Measurements from ENCODE around the gene SH3TC1.

Gene SH3TC1

DNA sequence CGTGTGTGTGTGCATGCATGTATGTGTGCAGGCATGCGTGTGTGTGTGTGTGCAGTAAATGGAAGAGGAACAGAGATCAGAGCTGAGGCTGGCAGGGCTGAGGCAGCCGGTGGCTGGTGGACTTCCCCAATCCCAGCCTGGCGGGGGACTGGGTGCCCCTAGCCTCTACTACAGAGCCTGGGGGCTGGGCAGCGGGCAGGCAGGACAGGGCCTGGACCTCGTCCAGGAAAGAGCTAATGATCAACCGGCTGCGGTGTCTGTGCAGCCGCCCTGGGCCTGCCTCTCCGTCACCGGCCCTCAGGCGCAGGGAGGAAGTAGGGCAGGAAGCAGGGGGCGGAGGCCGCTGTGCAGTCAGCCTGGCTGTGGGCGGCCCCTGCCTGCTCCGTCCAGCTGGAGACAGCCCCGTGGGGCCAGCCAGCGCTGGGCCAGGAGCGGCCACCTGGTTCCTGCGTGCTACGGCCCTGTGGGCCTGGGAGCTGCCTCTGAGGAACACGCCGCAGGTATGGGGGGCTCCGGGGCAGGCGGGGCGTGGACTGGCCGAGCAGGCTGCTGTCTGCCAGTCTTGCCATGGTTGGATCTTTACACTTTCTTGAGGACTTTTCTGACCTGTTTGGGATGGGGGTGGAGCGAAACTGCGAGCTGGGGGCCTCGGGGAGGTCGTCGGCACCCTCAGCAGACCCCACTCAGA, at the start of gene SH3TC1:
Gene SH3TC1 (plus strand): TSS at position 385 of the 688 bp plus-strand sequence. CDS start 5,905 bp downstream, outside the sequence.
- in situ Hi-C loops (cut with MboI; ENCODE audit: low sequenced_read_pairs), result no loop called here

DNA sequence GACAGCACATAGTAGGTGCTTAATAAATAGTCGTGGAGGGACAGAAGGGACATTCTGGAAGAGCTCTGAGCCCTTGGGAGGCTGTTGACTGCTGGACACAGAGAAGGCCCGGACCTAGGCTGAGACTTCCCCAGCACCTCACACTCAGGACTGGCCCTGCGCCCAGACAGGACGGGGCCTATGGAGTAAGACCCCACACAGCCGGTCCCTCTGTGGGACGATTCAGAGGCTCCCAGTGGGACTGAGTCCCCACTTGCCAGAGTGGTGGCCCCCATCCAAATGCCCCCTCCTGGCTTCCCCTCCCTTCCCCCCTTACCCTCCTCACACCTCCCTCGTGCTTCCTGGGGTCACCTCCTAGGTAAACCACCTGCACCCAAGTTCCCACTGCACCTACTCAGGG, 49.4 kb upstream of the SH3TC1 start:
- in situ Hi-C loops (cut with MboI; ENCODE audit: low sequenced_read_pairs), result no loop called here

DNA sequence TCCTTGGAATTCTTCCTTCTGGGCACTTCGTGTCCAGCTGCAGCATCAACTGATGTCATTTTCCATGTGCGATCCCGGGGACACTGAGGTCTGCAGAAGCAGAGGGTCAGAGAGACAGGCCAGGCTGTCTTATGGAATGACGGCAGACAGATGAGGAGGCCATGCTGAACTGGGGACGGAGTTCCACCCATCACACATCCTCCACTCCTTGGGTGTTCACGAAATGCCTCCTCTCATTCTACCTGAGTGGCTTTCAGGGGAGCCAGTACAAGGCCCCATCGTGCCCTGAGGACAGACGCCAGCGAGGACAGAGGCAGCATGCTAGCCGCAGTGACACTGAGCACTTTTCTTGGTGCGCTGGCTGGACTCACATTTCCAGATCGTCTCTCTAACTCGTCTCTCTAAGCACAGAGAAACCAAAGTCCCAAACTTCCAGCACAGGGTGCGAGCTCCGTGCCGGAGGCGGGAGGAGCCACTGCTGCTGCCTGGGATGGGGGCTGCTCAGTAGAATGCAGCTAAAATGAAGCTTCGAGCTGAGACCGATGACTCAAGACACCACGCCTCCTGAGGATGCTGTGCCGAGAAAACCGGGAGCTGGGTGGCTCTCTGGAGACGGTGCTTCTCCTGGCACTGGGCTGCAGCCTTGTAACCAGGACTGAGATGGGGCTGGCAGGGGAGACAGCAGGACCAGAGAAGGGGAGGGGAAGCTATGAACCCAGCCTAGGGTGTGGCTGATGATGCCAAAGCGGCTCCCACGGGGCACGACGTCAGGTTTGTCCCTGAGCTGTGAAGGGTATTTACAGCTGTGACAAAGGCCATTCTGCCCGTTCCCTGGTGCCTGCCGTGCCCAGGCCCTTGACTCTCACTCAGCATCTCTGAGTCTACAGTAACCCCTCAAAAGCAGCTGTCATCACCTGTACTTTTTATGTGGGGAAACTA, 48.7 kb upstream of the SH3TC1 start:
- in situ Hi-C loops (cut with MboI; ENCODE audit: low sequenced_read_pairs), result no loop called here

DNA sequence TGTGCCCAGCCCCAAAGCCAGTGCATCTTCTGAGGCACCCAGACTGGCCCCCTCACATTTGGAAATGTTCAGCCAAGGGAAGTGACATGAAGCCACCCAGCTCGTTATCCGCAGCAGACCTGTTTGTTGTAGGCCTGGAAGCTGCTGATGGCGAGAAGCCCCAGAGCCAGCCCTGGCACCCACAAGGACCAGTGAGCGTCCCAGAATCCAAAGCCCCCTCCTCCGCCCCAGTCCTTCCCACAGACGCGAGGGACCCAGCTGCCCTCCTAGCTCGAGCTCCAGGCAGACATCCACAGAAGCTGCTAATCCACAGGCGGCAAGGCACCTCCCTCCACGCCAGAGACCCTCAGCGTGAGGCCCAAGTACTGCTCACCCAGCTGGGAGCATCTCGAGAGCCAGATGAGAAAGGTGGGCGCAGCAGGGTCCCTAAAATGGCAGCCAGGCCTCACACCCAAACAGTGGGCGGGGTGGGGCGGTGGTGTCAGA, 47.9 kb upstream of the SH3TC1 start:
- in situ Hi-C loops (cut with MboI; ENCODE audit: low sequenced_read_pairs), result no loop called here

DNA sequence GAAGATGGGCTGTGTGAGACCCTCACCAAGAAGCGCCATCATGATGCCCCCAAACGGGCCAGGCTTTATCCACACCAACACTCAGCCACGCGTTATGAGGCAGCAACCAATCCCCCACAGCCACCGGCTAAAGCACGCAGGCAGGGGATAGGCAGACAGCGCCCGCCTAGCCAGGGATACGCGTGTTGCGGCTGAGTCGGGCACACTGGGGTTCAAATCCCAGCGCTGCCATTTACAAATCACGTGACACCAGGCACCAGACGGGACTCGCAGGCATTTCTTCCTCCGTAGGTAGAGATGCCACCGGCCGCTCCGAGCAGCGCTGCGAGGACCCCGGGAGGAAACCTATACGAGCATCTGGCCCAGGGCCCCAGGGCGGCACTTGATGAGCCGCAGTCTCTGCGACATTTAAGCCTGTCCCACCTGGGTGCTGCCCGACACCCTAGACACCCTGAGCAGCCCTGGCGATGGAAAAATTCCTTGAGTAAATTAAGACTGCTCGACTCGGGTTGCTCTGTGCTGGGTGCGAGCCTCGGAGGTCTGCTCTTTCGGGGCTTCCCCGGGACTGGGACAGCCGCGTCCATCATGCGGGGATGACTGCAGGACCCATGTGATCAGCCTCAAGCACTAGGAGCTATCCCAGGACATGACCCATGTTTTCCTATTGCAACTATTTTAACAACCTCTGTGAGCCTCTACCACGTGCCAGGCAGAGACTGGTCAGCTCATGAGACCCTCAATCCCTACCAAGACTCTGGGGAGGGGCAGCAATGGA, 46.8 kb upstream of the SH3TC1 start:
- in situ Hi-C loops (cut with MboI; ENCODE audit: low sequenced_read_pairs), result no loop called here

DNA sequence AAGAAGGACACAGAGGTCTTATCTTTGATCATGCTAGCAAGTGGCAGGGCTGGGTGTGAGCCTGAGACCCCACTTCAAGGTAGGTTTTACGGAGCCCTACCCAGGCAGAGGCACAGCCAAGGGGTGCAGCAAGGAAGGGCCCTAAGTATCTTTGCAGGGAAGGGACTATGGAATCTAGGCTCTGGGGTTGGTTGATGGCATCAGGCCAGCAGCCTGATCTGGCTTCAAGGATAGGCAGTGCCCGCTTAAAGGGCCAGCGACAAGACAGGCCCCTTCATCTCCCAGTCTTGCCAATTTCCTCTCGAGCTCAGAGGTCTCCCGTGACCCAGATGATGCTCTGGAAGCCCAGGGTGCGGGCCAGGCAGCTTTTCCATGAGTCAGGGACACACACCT, 46.2 kb upstream of the SH3TC1 start:
- in situ Hi-C loops (cut with MboI; ENCODE audit: low sequenced_read_pairs), result no loop called here

DNA sequence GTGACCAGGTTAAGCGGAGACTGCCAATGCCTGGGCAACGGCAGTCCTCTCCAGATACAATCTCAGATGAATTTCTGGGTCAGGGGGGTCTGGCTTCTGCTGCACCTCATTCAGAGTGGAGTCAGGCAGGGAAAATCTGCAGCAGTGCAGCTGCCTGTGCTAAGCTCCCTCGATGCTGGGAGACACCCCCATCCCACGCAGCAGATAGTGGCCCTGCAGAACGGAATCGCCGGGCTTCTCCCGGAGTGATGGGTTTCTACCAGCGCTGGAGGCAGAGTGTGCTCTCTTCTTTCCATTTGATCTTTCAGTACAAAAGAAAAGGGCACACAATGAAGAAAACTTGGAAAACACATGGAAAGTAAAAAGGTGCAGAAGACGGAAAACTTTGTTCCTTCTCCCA, 45.6 kb upstream of the SH3TC1 start:
- in situ Hi-C loops (cut with MboI; ENCODE audit: low sequenced_read_pairs), result no loop called here

DNA sequence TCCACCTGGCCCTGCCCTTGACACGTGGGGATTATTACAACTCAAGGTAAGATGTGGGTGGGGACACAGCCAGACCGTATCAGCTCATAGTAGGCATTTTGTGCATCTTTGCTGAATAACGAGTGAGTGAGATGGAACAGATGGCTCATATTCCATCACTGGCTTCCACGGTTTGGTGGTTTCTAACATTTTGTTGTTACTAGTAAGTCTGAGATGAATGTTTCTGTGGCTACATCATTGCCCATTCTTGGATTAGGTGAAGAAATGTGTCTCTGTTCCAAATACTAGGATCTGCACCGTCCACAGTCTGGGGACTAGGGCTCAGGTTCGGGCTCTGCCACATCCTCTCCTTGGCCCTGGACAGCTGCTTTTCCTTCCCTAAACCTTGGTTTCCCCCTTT, 44.0 kb upstream of the SH3TC1 start:
- in situ Hi-C loops (cut with MboI; ENCODE audit: low sequenced_read_pairs), result no loop called here

DNA sequence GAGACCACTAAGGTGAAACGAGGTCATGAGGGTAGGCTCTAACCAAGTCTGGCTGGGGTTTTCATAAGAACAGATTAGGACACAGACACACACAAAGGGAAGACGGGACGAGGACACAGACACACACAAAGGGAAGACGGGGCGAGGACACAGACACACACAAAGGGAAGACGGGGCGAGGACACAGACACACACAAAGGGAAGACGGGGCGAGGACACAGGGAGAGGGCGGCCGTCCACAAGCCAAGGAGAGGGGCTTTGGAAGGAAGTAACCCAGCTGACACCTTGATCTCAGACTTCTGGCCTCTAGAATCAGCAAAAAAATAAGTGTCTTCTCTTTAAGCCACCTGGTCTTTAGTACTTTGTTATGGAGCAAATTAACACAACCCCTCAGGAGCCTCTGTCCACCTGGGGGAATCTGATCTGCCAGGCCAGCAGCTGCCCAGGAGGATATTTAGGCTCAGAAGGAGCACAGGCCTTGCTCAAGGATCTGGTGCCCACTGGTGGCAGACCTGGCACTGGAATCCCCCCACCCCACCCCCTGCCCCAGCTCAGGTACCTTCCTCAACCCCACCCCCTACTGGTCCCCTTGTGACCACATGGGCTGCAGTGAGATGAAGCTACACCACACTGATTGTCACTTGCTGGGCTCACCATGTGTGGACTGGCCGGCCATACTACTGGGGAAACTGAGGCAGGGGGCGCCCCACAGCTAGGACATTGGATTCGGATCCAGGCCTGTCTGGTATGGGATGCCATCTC, 43.2 kb upstream of the SH3TC1 start:
- in situ Hi-C loops (cut with MboI; ENCODE audit: low sequenced_read_pairs), result no loop called here

DNA sequence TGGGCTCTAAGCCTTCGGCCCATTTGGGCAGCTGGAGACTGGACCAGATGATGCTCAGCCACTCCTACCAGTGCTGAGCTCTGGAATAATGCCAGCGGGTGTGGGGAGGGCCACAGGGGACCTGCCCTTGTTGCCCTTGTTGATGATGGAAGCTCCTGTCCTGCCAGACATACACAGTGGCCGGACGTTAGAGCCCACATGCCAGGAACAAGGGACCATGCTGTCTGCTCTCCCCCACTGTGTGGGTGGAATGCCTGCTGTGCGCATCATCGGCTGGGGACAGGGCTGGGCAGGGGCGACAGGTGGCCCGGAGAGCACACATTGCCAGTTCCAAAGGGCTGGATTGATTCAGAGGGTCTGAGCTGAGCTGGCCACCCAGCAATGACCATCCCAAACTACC, 42.5 kb upstream of the SH3TC1 start:
- in situ Hi-C loops (cut with MboI; ENCODE audit: low sequenced_read_pairs), result no loop called here

DNA sequence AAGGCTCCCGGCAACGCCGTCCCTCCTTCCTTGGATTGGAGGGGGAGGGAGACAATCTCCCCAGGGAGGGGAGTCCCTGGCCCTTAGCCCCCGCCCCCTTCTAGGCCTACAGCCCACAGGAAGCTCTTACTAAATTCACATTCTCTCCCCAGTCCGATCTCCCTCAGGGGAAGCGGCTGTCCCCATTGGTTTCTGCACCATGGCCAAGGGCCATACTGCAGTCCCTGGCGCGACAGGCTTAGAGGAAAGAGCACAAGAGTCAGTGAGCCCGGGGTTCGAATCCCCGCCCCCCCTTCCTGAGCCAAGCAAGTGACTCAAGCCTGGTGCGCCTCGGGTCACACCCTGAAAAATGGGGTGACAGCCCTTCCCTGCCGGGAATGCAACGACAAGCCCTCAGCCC, 41.6 kb upstream of the SH3TC1 start:
- in situ Hi-C loops (cut with MboI; ENCODE audit: low sequenced_read_pairs), result no loop called here

DNA sequence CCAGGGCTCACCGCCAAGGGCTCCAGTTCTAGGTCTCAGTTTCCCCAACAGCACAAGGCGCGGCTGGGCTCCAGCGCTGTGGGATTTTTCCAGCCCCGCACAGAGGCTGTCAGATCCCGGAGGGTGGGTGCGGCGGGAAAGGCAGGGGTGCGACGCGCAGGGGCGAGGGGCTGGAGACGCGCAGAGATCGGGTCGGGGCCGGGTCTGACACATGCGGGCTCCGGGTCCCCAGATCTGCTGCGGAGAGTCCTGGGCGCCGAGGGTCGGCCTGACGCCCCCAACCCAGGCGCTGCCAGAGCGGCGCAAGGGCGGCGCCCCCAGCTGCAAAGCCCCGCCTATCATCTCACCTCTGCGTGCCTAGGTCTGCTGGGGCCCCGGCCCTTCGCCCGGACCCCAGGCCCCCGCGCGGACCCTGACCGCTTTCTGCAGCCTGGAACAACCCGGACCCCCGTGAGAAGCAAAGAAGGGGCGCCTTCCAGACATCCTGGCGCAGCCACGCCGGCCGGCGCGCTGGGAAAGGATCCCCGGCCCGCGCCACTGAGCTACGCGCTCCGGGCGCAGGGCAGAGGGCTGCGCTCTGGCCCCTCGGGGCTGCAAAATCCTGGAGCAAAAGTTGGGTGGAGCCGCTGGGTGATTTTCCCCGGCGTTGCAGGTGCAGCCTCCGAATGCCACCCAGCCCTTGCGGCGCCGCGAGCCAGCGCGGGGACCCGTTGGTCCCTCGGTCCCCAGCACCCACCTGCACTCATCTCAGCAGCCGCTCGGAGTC, 41.0 kb upstream of the SH3TC1 start:
- in situ Hi-C loops (cut with MboI; ENCODE audit: low sequenced_read_pairs), result no loop called here

DNA sequence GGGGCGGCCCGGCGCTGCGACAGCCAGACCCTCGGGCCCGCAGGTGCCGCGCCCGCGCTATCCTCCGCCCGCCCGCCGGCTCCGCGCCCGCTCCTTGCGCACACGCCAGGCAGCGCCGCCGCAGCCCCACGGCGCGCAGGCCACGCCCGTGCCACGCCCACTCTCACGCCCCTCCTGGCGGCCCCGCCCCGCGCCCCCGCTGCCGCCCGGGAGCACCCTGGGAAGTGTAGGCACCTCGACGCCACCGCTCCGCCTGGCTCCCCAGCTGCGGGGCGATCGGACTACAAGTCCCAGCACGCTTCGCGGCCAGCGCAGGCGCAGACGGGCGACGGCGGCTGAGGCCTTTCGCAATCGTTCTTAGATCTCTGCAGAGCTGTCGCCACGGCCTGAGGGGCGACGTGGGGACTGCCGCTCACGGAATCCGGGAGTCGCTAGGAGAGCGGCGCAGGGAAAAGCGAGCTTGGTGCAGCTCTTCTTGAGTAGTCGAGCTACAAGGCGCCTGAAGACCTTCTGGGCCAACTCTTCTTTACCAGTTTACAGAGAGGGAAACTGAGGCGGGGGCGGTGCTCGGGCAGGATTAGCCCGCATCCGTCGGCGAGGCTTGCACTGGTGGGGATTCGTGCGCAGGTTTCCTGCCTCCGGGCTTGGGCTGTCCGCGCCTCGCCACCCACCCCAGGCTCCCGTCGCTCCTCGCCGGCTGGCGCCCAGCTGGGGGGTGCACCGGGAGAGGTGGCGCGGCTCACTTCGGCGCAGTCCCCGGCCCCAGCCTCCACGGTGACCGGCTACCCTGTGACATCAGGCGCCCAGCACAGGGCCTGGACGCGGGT, 40.2 kb upstream of the SH3TC1 start, which contains the start of gene ABLIM2:
Gene ABLIM2 (minus strand): TSS at position 104 of the 827 bp plus-strand sequence. CDS start 124 bp downstream, outside the sequence.
- in situ Hi-C loops (cut with MboI; ENCODE audit: low sequenced_read_pairs), result no loop called here

DNA sequence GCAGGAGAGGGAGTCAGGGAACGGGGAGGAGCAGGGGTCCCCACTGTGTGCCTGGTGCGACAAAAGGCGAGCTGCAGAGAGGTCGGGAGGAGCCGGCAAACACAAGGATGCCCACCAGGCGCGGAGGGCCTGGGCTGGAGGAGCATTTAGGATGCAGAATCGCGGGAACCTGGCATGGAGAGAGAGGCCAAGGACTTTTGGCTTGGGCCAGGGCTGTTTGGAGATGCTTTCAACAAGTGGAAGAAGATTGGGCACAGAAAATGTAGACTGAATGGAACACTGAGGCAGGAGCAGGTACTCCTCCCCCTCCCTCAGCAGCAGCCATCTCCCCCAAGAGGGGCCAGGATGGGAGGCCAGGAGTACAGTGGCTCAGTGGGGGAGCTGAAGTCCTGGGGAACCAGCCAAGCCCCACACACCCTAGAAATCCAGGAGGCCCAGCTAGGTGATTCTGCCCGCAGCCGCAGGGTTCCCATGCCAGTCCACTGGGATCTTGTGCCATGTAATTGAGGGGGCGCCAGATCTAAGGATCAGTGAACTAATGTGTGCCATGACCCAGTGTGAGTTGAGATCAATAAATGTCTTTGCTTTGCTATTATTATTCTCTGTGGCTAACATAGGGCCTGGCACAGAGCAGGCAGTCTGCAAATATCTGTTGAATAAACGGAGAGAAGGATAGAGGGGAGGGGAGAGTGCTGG, 39.4 kb upstream of the SH3TC1 start:
- in situ Hi-C loops (cut with MboI; ENCODE audit: low sequenced_read_pairs), result no loop called here

DNA sequence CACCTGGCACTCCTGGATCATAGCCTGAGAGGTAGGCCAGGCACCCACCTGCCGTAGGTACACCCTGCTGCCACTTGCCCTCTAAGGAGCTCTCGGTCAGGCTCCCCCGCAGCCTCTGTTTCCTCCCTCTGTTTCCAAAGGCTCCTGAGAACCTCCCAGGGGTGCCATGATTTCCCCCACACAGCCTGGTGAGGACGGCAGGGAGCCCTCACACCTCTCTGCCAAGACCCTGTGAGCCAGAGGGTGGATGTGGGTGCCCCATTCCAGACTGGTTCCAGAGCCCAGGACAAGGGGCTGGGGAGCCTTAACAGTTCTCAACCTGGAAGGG, 38.9 kb upstream of the SH3TC1 start:
- in situ Hi-C loops (cut with MboI; ENCODE audit: low sequenced_read_pairs), result no loop called here

DNA sequence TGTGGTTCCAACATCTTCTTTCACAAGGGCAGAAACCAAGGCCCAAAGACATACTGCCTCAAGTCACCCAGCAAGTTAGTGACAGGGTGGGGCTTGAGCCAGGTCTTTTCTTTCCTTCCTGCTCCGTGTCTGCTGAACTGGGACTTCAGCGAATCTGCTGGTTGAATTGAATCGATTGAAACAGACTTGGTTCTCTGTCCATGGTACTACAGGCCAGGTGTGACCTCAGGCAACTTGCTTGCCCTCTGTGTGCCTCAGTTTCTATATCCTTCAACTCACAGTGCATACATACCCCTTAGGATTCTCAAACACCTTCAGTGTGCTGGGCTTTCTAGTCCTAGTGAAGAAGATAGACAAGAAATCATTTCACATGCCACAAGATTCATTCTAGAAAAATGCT, 38.5 kb upstream of the SH3TC1 start:
- in situ Hi-C loops (cut with MboI; ENCODE audit: low sequenced_read_pairs), result no loop called here

DNA sequence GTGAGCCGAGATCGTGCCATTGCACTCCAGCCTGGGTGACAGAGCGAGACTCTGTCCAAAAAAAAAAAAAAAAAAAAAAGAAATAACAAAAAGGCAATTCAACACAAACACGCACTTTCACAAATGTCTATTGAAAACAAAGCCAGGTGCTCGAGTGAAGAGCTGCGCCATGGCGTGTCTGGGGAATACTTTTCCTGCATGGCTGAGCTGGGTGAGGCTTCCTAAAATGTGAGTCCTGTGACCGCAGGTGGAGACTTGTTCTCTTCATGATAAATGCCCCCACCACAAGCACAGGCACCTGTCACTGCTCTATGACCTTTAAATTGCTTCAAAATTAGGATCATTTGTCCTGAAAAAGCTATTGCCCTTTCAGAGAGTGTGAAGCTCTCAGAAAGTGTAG, 36.5 kb upstream of the SH3TC1 start:
- in situ Hi-C loops (cut with MboI; ENCODE audit: low sequenced_read_pairs), result no loop called here

DNA sequence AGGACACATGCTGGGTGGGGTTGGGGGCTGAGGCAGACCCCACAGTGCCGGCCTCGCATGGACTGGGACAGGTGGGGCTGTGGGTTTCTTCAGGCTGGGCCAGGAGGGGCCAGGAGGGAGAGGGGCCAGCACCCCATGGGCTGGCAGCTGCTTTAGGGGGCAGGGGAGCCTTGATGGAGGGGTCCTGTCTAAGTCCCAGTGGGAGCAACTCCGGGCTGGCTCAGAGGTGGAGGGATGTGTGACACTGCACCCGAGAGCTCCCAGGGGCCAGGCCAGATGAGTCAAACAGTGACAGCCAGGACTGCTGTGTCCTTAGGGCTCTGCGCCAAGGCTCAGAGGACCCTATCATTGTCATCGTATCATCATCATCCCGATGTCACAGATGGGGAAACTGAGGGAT, 36.1 kb upstream of the SH3TC1 start:
- in situ Hi-C loops (cut with MboI; ENCODE audit: low sequenced_read_pairs), result no loop called here
